Stimulated activated naive CD8-positive, alpha-beta T cell treated with anti-CD3 and anti-CD28 coated beads, Interleukin-15, Interleukin-2, amounts not matched to agents 100 ng/mL and 50 ng/mL, for 24 hours (primary cell): ENCODE measurements around the gene HAP1.
"Not testable (repeated sequence)": the region's sequence is repeated elsewhere in the genome, so short reads cannot be mapped to it uniquely, and the experiment has no call there.

Experiments
- H3K27ac Mint-ChIP-seq: one replicate; pipeline ENCODE4 v1.8.0; 2021; ENCODE audit warnings: mild to moderate bottlenecking, mixed read lengths
- H3K27me3 Mint-ChIP-seq: one replicate; pipeline ENCODE4 v1.8.0; 2021; ENCODE audit warnings: mixed read lengths
- H3K36me3 Mint-ChIP-seq: one replicate; pipeline ENCODE4 v1.8.0; 2021; ENCODE audit warnings: low read depth, mixed read lengths
- H3K4me1 Mint-ChIP-seq: one replicate; pipeline ENCODE4 v1.8.0; 2021; ENCODE audit warnings: low read depth, mixed read lengths
- H3K4me3 Mint-ChIP-seq: one replicate; pipeline ENCODE4 v1.8.0; 2021; ENCODE audit warnings: mild to moderate bottlenecking, mixed read lengths
- H3K9me3 Mint-ChIP-seq: one replicate; pipeline ENCODE4 v1.8.0; 2021; ENCODE audit warnings: mixed read lengths

HAP1 gene

DNA sequence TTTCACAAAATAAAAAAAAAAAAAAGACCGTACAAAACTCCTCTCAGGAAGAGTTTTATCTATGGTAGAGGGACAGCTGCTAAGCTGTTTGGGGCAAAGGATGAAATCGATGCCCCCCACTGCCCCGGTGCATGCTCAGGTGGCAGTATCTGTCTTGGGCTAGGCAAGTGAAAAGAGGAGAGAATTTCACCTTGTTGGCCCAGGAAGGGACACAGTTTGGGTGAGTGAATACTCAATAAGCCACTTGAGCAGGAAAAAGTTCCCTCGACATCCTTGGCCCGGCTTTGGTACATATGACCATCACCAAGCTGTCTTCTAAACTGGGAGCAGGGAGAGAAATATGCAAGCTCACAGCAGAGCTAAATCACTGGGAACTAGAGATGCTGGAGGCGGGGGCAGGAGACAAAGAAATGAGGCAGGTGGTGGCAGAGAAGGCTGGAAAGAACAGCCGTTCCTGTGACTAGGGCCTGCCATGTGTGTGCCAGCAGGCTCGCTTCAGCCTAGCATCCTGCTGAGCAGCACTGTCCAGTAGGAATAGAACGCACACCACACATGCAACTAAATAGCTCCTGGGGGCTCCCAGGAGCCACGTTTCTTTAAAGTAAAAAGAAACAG, 53.9 kb downstream of the HAP1 start:
- no peaks in the 10 kb centered on the region for H3K9me3 Mint-ChIP-seq
- H3K36me3 Mint-ChIP-seq, result no peaks in the 10 kb centered on the region
- no peak overlapping the region for H3K27ac Mint-ChIP-seq
- H3K4me3 Mint-ChIP-seq, result no peak overlapping the region
- H3K27me3 Mint-ChIP-seq, result no peaks in the 10 kb centered on the region
- peaks cover 43% of the 10 kb centered on the region for H3K4me1 Mint-ChIP-seq

DNA sequence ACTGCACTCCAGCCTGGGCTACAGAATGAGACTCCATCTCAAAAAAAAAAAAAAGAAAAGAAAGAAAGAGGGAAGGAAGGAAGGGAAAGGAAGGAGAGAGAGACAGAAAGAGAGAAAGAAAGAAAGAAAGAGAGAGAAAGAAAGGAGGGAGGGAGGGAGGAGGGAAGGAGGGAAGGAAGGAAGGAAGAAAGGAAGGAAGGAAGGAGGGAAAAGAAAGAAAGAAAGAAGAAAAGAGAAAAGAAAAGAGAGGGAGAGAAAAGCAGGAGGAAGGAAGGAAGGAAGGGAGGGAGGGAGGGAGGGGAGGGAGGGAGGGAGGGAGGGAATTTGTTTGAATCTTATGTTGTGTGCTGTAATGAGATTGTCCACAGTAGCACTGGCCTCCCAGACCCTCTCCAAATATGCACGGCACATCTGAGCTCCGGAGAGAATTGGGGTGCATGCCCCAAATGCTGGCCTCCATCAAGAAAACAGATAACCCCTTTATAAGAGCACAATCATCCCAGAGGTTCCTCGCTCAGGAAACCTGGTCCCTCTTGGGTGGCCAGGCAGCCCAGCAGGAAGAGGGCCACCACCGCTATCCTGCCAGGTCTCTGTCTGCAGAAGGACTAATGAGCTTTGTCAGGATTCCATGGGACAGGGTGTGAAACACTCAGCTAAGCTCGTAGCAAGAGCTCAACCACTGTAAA, 54.6 kb downstream of the HAP1 start:
- Mint-ChIP-seq H3K36me3 (no peaks in the 10 kb centered on the region), H3K4me1 (peaks cover 46% of the 10 kb centered on the region), H3K4me3 (peak overlapping the region; percentile 80), H3K9me3 (no peaks in the 10 kb centered on the region), H3K27me3 (no peaks in the 10 kb centered on the region), H3K27ac (peak overlapping the region; percentile 95)

DNA sequence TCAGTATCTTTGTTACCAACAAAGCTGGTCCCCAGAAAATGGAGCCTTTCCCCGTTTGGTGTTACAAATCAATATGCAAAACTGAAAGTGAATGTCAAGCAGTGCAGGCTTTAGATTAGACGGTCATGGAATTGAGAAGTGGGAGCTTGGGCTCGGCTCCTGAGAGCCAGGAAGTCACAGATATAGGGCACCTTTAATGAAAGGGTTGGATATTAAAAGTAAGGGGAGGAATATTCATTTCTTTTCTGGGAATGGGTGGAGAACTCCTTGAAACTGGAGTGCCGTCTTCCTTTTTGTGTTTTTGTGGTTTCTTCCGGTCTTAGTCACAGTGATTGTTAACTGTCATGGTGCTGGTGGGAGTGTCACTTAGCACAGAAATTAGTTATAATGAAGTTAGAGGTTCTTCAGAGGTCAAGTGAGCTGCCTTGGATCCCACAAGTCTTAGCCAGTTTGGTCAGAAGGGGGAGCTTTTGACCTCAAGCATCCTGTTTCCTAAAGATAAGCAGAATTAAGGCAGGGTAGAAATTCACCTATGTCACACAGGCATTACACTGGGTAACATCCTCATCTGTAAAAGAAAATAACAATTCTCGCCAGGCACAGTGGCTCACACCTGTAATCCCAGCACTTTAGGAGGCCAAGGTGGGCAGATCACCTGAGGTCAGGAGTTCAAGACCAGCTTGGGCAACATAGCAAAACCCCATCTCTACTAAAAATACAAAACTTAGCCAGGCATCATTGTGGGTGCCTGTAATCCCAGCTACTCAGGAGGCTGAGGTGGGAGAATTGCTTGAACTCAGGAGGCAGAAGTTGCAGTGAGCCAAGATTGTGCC, 55.3 kb downstream of the HAP1 start:
- Mint-ChIP-seq H3K9me3 (no peaks in the 10 kb centered on the region), H3K4me1 (peaks cover 48% of the 10 kb centered on the region), H3K4me3 (peak overlapping the region; percentile 80), H3K36me3 (no peaks in the 10 kb centered on the region), H3K27ac (peak overlapping the region; percentile 95), H3K27me3 (no peaks in the 10 kb centered on the region)

DNA sequence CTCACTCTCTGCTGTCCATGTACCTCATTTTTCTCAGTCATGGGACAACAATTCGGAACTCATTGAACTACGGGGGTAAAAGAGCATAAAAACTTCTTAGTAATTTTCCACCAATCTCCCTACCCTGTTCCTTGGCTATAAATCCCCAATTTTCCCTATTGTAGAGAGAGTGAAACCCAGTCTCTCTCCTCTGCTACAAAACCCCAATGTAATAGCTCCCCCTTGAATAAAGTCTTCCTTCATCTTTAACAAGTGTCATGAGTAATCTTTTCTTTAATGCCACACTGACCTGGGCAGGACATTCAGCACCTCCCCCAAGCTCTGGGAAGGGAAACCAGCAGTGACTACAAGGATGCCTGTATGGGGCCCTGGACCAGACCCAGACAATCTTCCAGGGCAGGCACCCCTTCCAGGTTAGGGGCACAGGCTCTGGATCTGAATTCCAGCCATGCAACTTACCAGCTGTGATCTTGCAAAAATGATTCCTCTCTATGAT, 56.0 kb downstream of the HAP1 start:
- H3K27me3 Mint-ChIP-seq, result no peaks in the 10 kb centered on the region
- no peaks in the 10 kb centered on the region for H3K36me3 Mint-ChIP-seq
- peak overlapping the region; percentile 95 for H3K27ac Mint-ChIP-seq
- no peaks in the 10 kb centered on the region for H3K9me3 Mint-ChIP-seq
- peak overlapping the region; percentile 80 for H3K4me3 Mint-ChIP-seq
- peaks cover 48% of the 10 kb centered on the region for H3K4me1 Mint-ChIP-seq

DNA sequence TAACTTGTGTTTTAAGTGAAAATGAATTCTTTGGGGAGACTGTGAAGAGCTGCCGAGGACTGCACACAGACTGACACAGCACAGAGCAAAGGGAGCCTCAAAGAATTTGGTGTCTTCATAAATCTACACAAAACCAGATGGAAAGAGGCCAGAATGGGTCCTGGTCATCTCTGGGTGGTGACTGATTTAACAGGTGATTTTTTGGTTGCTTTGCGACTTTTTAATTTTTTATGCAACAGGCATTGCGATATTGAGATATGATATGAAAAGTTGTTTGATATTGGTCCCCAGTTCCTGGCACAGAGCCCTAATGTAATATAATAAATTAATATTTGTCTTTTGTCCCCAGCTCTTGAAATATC, 58.4 kb downstream of the HAP1 start:
- no peak overlapping the region for H3K4me3 Mint-ChIP-seq
- no peaks in the 10 kb centered on the region for H3K9me3 Mint-ChIP-seq
- no peaks in the 10 kb centered on the region for H3K36me3 Mint-ChIP-seq
- H3K27me3 Mint-ChIP-seq, result no peaks in the 10 kb centered on the region
- H3K27ac Mint-ChIP-seq, result peak overlapping the region; percentile 36
- peaks cover 66% of the 10 kb centered on the region for H3K4me1 Mint-ChIP-seq

DNA sequence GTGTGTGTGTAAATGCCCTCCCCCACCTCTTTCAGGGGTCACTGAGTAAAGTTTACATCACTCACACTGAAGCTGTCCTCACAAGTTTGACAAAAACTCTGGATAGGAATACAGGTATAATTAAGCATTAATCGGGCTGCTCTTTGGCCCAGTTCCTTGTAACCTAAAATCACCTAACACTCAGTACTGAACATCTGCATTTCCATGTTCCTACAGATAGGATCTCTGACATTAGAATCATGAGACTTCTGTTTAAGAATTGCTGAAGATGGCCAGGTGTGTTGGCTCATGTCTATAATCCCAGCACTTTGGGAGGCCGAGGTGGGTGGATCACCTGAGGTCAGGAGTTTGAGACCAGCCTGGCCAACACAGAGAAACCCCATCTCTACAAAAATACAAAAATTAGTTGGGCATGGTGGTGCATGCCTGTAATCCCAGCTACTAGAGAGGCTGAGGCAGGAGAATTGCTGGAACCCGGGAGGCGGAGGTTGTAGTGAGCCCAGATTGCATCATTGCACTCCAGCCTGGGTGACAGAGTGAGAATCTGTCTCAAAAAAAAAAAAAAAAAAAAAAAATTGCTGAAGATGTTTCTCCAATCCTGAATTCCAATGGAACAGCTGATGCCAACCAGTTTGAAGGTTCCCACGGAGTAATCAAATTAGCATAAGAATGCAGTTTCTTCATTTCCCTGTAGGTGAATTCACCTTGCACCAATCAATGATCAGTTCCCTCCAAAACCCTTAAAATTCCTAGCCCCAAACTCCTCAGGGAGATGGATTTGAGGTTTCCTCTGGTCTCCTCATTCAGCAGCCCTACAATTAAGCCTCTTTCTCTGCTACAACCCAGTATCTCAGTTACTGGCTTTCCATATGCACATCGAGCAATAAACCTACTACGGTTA, 59.0 kb downstream of the HAP1 start:
- not testable (repeated sequence) for H3K9me3 Mint-ChIP-seq, H3K4me3 Mint-ChIP-seq, H3K27me3 Mint-ChIP-seq, H3K36me3 Mint-ChIP-seq, H3K27ac Mint-ChIP-seq
- H3K4me1 Mint-ChIP-seq, result peaks cover 69% of the 10 kb centered on the region
